ENCODE data around the gene ZEB2.

The ZEB2 gene

GRCh38 chr2:144512470-144512869 lies 7.4 kb downstream of the ZEB2 start:
- DNase-seq: no peak

- DNase-seq: no peak
Observed at GRCh38 chr2:144511937-144512336, 8.0 kb downstream of the ZEB2 start.

DNA sequence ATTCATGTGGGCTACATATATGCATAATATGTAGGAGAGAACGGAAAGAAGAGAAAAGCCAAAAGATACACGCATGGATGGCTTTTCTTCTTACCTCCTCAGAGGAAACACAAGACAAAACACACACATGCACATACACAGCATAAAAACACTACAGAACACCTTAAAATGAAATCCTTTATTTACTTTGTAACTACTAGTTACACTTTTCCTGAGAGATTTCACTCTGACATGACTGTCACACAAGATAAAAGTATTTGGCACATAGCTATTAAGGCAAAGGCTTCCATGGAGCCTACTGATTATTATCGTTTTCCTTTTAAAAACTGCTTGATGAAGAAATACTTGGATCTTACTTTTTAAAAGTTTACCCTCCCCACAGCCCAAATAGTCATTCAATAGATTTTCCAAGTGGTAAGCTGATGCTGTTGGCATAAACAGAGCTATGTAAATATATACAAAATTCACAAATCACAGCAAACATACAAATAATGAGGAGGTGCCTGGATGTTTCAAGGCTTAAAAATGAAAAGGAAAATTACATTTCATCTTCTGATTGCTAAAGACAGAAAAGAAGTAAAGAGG lies 8.6 kb downstream of the ZEB2 start:
- DNase-seq: no peak

- no peak for DNase-seq
Observed at GRCh38 chr2:144510294-144510991, 9.5 kb downstream of the ZEB2 start.

DNA sequence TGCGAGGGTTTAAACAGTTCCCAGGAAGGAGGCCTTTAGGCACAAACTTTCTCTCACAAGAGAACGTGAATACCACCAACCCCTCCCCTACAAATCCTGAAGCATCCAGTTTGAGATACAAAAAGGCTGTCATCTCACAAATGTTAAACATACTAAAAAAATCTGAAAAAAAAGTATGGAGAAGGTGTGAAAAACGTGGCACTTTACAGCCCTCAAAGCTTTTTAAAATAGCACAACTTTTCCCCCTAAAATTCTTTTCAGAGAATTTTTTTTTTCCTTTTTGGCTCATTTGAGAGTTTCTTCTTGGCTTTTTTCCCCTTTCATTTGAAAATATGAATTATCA lies 10.1 kb downstream of the ZEB2 start:
- DNase-seq: no peak

GRCh38 chr2:144509001-144509878 lies 10.7 kb downstream of the ZEB2 start:
- DNase-seq: no peak

- DNase-seq: no peak
Observed at GRCh38 chr2:144508172-144508851, 11.6 kb downstream of the ZEB2 start.

DNA sequence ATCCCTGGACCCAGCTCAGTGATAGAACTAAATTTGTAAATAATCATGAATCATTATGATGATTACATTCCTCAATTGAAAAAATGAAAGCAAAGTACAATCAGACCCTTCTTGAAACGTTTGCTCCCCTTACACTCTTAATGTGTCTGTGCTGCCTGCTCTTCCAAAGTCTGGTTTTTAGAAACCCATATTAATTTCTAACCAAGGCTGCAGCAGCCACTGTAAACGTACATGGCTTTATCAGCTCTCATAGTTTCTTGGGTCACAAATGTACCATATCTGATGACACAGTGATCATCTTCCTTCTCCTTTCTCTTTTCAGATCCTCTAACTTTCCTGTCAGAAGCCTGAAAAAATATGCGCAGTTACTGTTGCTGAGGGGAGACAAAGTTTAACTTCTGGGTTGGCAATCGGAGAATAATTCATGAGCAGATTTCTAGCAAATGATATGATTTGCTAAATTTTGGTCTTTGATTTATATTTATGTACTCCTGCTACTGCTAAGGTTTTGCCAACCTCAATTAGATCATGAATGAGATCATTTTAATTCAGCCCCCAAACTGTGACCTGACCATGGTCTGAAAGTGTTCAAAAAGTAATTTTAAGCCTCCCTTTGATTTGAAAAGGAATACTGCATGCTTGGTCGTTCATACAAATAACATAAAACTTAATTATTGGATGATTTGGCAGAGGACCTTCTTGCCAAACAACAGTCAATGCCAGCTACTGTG lies 12.3 kb downstream of the ZEB2 start:
- no peak for DNase-seq

DNA sequence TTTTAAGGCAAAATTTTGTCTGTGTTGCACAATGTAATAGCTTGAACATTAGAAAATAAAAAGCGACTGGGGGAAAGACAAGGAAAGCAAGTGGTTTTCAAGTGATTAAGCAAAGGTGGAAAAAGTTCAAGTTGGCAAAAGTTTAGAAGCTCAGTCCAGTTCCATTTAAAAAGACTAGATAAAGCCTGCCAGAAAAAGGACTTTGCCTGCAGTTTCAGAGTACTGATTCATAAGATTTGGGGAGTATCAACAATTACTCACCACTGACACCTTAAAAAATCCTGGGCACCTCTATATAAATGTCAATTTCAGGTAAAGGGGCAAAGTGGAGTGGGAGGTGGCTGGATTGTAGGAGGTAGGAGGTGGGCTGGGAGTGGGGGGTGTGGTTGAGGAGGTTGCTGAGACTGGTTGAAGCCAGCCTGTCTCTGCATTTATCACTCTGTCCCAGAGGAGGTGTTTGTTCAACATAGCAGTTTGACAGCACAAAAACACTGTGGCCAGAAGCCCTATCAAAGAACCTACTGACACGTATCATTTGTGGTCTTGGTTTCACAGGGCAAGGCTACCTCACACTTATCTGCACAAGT lies 14.6 kb downstream of the ZEB2 start:
- no peak for DNase-seq

- DNase-seq: no peak
Observed at GRCh38 chr2:144504218-144504641, 15.7 kb downstream of the ZEB2 start.

- DNase-seq: no peak
Observed at GRCh38 chr2:144503242-144503641, 16.7 kb downstream of the ZEB2 start.

DNA sequence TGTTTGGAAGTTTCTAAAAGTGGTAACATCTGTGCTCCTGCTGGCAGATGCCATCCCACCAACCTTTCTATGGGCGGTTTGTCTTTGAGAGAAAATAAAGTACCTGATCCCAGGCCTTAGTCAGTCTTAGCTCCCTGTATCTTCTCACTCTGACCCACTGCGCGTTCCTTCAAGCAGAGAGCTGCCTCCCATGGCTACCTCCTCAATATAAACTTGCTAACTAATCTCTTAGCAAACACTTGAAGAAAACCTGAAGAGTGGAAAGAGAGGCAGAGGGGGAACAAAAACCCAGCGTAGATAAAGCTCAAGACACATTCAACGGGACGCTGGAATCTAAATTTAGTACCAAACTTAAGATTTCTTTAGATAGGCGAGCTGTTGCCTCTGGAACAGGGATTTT lies 17.6 kb downstream of the ZEB2 start:
- no peak for DNase-seq

DNA sequence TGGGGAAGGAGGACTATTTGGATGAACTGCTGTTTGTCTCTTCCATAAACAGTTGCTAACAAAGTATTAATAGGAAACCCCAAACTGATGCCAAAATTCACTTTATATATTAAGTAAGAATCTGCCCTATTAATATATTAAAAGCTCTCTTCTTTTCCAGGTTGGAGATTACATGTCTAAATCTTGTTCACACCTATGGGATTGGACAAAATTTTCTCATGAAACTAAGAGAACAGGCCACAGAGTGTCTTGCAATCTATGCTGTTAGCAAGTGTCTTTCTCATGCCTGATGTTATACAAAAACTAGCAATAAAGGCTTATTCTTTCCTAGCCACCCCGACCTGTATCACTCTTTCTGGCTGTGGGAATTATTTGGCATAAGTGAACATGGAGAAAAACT lies 18.3 kb downstream of the ZEB2 start:
- no peak for DNase-seq

DNA sequence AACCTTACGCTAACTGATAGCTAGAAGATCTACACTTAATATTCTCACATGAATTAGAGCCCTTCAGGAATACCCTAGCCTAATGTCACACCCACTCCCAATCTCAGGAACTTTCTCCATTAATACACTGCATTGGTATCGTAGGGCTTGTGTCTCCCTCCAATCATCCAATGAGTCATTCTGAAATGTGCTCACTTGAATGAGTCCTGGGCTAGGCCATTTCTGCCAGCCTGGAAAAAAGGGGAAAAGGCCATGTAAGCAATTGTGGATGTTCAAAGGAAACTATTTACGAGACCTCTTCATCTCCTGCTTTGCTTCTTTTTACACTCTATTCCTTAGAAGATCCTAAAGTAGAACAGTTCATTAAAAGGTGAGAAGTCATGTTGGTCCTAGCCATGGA lies 18.8 kb downstream of the ZEB2 start:
- DNase-seq: no peak

GRCh38 chr2:144500563-144500962 lies 19.4 kb downstream of the ZEB2 start:
- no peak for DNase-seq

GRCh38 chr2:144498277-144498676 lies 21.6 kb downstream of the ZEB2 start:
- DNase-seq: no peak

- no peak for DNase-seq
Observed at GRCh38 chr2:144496977-144497598, 22.8 kb downstream of the ZEB2 start.

GRCh38 chr2:144496092-144496976 lies 23.6 kb downstream of the ZEB2 start:
- no peak for DNase-seq

DNA sequence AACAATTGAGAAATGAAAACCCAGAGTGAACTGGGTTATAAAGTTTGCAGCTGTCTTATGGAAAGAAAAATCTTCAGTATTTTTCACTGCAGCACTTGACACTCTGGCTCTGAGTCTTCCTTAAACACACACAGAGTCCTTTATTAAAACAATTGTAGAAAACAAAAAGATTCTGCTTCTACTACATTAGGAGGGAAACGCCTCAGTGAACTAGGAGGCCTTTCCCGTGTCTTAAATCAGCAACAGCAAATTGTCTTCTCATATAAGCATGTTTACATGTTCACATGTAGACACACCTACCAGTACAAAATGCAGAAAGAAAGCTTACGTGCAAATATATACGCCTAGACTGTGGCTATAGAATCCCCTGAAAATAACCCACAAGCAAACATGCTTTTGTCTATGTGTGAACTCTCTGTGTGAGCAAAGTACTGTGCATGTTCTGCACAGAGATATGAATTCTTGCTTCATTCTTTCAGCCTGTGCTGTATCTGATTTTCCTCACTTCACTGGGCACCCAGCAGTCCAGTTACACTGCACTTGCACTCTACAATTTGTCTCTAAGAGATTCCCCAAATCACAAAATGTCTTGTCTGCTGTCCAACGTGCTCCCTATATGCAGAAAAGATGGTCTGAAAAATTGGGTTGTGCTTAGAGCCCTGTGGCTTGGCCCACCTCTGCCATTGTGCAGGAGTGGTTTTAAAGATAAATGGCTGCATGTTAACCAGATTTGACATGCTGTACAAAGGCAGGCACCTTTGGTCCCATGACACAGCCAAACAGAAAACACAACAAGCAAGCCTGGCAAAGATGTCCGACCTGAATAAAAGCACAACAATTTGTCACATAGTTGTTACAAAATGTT lies 24.5 kb downstream of the ZEB2 start:
- DNase-seq: no peak

All from NCI-H510A (cell line).